Activated gamma-delta T cell treated with anti-CD3 and anti-CD28 coated beads, Interleukin-2, amount 50 U/mL, for 16 hours (primary cell): ENCODE measurements around the gene VAPA.

Source experiments
- DNase-seq: peaks from one replicate; pipeline ENCODE4 v3.0.0-alpha.2; 2020; ENCODE audit warnings: low read depth

The VAPA gene

GRCh38 chr18:9941103-9941502, 27.3 kb downstream of the VAPA start:
- no peak for DNase-seq

DNA sequence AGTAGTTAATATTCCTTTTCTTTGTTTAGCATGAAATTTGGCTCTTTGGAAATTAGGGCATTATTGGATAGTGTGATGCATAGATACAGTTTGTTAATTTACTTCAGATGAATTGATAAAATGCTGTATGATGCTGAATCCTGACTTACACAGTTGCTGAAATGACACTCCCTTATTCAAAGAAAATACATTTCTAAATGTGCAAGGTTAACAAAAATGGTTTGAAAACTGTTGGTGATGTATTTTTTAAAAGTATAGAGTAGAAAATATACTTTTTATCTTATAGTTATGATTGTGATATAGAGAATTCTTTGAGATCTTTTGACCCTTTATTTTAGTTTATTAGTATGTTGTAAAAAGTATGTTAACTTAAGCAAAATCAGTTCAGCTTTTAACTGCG, 27.8 kb downstream of the VAPA start:
- no peak for DNase-seq

DNA sequence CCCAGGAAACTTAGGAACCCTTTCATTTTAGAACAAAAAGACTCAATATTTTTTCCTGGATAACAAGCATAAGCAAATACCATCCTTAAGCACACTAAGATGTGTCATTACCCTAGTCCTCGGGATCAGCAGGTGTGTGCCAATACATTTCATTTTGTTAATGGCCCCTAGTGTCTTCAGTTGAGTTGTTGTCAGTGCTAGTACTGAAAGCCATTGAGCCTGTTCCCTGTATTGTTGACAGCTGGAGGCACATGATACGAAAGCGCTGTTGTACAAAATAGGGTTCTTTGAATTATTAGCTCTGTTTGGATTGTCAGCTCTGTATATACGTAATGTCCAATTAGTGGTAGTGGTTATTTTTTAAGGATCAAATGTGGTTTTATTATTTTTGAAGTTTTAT, 29.5 kb downstream of the VAPA start:
- DNase-seq, result no peak

GRCh38 chr18:9944805-9945204, 31.0 kb downstream of the VAPA start:
- no peak for DNase-seq

DNA sequence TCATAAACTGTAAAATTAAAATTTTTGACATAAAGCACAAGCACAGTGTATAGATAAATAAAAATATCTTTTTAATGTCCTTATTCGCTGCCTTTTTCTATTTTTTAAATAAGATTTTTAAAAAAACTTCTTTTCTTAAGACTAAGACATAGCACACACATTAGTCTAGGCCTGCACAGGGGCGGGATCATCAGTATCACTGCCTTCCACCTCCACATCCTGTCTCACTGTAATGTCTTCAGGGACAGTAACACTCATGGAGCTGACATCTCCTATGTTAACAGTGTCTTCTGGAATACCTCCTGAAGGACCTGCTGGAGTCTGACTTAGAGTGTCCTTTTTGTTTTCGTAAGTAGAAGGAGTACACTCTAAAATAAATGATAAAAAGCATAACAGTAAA, 33.0 kb downstream of the VAPA start:
- no peak for DNase-seq

- DNase-seq, result no peak
These were observed 33.4 kb downstream of the VAPA start for GRCh38 chr18:9947248-9947647.

GRCh38 chr18:9949315-9949714, 35.5 kb downstream of the VAPA start:
- DNase-seq, result no peak

GRCh38 chr18:9949861-9950260, 36.0 kb downstream of the VAPA start:
- no peak for DNase-seq

GRCh38 chr18:9950289-9951016, 36.6 kb downstream of the VAPA start:
- DNase-seq, result no peak

DNA sequence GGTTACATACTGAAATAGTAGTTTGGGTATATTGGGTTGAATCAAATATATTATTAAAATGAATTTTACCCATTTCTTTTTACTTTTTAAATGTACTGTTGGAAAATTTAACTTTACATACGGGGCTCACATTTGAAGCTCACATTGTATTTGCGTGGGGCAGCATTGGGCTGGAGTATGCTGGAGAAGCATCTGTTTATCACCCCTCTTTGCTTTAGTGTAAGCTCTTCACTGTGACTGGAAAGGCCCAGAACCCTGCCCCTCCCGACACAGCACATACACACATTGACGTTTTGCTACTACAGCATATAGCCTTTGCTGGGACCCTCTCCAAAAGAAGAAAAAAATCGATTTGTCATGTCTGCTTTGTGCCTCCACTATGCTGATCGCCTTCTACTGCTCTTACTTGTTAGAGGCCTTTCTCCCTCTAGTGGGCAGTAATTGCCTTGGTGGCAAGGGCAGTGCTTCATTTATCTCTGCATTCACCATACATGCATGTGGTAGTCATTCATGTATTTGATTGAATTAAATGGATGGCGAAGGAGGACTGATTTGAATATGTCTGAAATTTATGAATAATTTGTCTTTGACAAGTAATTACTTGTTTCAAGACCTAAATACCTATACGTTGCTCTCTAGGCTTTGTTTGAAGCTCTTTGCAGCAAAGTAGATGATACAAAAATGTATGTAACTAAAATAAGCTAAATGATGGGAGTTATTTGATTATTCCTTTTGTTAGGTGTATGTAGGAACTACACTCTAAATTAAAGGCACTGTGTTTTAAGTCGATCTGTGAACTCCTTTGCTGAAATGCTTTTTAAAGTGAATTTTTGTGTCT, 37.4 kb downstream of the VAPA start:
- DNase-seq, result no peak

DNA sequence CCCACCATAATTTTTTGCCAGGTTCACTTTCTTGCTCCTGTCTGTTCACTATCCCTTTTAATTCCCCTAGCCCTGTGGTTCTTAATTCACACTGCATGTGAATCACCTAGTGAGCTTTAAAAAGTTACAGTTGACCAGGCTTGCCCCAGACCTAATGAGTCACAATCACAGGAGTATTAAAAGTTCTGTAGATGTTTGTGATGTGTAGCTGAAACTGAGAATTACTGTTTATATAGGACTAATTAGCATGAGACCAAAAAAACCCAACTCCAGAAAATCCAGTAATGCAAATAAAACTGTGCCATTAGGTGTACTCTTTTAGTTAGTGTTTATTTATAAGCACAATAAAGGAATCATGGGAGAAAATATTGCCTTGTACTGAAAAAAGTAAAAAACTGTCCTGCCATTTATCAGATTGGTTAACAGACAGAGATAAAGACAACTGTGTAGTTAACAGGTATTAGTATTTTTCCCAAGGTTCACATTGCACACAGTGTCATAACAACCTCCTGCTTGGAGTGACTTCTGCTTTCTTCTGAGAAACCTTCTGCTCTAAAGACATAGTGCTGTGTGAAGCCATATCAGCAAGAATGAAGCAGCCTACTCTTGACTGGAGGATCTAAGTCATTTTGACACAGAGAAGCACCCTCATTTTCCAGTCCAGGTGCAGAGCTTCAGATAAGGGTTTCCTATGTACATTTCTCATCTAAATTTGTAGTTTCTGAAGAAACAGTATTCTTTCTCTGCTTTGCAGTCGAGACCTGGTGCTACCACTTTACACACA, 39.0 kb downstream of the VAPA start:
- DNase-seq, result no peak

DNA sequence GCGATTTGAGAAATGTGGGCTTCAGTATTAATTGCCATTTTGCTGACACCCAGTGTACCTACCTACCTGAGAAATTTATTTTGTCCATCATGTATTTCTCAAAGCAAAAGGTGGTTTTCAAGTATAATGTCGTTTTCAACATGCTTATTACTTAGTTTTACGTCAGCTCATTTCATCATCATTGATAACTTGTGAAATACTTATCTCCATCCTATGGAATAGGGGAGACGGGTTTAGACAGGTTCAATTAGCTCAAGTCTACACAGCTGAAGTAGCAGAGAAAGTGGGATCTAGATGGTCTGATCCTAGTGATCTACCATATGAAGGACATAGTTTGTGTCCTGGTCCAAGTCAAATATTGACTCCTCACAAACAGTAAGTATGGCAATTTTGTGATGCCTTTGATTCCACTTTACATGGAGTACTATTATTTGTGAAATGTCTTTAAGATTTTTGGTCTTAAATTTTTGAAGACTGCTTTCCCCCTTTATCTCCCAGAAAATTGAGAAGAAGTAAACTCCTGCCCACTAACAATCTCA, 45.1 kb downstream of the VAPA start:
- no peak for DNase-seq

GRCh38 chr18:9959564-9959963, 45.7 kb downstream of the VAPA start:
- no peak for DNase-seq

DNA sequence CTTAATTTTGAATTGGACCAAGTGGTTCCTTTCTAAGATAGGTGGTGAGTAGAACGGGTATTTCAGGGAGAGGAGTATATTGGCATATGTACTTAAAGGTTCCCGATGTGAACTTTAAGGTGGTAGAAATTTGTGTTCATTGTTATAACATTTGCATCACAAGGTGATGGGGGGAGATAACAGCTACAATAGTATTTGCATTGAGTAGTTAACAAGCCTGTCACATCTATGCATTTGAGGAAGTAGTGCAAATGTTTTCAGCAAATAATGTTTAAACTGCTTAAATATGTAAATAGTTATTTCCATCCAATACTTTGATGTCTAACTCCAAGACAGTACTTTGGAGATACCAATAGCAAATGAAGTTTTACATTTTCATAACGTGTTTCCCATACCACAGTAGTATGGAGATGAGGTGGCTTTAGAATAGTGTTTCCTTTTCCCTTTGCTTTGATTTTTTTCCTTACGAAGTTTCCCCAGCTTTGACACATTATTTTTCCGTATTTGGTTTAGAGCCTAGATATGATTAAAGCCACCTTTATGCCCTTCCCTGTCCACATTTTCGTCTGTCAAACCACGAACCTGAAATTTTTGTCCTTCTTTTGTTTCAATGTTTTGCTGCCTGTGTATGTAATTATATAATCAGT, 46.6 kb downstream of the VAPA start:
- no peak for DNase-seq

DNA sequence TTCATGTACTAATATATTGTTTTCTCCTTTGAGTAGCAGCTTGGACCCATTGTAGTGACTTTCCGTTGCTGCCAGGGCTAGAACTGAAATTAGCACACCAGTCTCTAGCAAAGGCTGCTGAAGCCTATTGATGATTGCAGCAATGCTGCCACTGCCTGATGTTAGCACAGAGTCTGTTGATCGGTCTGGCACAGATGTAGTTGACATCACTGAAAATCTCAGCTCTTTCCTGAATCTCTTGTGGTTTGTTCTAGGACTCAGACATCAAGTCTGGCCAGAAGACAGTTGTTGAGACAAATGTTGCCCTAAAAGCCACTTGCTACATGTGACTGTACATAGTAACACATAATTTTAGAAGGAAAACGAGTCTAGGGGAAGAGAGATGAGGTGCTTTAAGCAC, 47.2 kb downstream of the VAPA start:
- no peak for DNase-seq

GRCh38 chr18:9965711-9966624, 52.2 kb downstream of the VAPA start:
- DNase-seq, result no peak

DNA sequence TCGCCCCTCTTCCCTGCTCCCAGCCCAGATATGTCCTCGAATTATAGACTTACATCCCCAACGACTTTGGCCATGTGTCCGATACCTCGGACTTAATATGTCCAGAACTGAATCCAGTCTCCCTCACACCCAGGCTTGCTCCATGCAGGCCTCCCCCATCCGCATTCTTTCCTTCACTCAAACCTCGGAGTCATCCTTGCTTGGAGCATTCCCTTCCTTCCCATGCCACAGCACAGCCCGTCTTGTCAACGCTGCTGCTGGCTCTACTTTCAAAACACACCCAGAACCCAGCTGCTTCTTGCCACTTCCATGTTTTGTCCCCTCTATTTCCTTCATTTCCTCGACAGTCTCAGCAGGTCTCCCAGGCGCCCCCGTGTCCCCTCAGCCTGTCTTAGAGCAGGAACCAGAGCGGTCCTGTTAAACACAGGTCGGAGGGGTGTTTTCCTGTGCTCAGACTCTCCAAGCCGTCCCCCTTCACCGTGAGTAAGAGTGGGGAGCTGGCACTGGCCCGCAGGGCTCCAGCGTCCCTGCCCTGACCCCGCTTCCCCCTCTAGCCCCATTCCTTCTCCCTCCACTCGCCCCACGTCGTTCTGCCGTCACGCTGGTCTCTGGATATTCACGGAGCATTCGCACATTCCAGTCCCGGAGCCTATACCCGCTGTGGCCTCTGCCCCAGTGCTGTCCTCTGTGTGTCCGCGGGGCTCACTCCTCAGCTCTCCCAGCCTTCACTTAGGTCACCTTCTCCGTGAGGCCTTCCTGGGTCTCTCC, 54.4 kb downstream of the VAPA start:
- DNase-seq, result no peak

GRCh38 chr18:9969247-9969646, 55.4 kb downstream of the VAPA start:
- DNase-seq, result no peak

DNA sequence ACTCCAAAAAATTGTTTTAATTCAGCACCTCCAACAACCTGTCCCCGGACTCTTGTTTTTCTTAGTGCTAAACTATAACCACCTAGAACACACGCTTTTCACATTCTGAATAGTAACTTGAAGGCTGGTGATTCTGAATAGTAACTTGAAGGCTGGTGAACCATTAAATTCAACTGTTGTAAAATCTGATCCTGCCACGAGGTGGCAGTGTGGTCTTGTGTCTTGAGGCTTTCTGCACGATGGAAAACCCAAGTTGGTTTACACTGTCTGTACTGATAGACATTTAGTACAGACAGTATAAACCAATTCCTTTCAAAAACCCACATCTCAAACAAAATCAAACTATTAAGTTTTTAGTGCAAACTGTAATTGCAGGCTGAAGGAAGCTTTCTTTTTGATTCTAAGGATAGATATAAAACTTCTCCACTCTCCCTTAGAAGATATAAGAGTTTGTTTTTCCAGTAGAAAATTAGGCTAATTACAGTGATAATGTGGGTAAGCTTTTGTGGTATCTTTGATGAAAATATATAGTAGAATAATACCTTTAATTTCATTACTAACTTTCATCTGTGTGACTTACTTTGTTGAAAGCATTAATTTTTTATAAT, 57.6 kb downstream of the VAPA start:
- DNase-seq, result peak; percentile 65

DNA sequence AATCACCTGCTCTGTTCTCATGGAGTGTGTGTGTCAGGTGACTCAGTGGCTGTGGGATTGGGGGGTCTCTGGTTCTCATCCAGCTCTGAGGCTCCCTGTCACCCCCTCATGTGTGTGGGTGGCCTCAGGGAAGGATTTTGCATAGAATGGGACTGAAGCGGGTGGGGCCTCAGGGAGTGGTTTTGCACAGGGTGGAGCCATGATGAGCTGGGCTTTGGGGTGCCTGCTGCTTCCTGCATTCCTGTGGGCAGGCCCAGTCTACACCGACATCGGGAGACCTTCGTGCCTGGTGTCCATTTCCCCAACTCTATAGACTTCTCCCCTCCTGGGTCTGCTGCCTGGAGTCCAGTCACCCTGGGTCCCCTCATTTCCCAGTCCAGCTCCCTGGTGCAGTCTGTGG, 59.7 kb downstream of the VAPA start:
- no peak for DNase-seq
